HepG2 (cell line): ENCODE results near the gene ABCA8. TPM values are rescaled to one million over a fixed set of nuclear protein-coding genes. Genes with fewer than 3 reads are reported as not detected.

ENCODE experiments used
- ARNT ChIP-seq: fragments of 450-650 bp; IDR thresholded peaks from 2 replicates; pipeline ENCODE4 v1.6.1; 2017
- BORCS8-MEF2B ChIP-seq: sonication (generic); formaldehyde crosslinking; IDR thresholded peaks from 2 replicates; pipeline ENCODE4 v1.8.0; 2022; ENCODE audit warnings: mild to moderate bottlenecking, missing genetic modification reagents
- ERF ChIP-seq: IDR thresholded peaks from 2 replicates; pipeline ENCODE4 v1.6.1; 2018; ENCODE audit warnings: missing biosample characterization, missing genetic modification reagents
- FOXA3 ChIP-seq: IDR thresholded peaks from 2 replicates; pipeline ENCODE4 v1.6.1; 2016; ENCODE audit warnings: missing genetic modification reagents, missing compliant biosample characterization
- HNF1A ChIP-seq, 2 experiments: sonication (generic) in 1 of 2; formaldehyde crosslinking in 1 of 2; IDR thresholded peaks; 2 replicates each; pipeline versions ENCODE4 v1.4.0 to v1.6.1; 2016 to 2020; ENCODE audit warnings: borderline replicate concordance in 1 of 2, low read depth in 1 of 2, mild to moderate bottlenecking in 1 of 2, missing genetic modification reagents in 1 of 2
- KLF13 ChIP-seq: sonication (generic); formaldehyde crosslinking; IDR thresholded peaks from 2 replicates; pipeline ENCODE4 v1.4.0; 2020; ENCODE audit warnings: mild to moderate bottlenecking, missing genetic modification reagents
- NR2F2 ChIP-seq: IDR thresholded peaks from 2 replicates; pipeline ENCODE4 v1.6.1; 2012; ENCODE audit warnings: low read depth, inconsistent platforms, borderline replicate concordance
- ZFP62 ChIP-seq: sonication (generic); formaldehyde crosslinking; IDR thresholded peaks from 2 replicates; pipeline ENCODE4 v1.4.0; 2020; ENCODE audit warnings: missing genetic modification reagents
- ZHX1 ChIP-seq: sonication (generic); formaldehyde crosslinking; IDR thresholded peaks from 2 replicates; pipeline ENCODE4 v1.8.1; 2022; ENCODE audit warnings: low read depth, mild to moderate bottlenecking, missing genetic modification reagents
- ZMYM4 ChIP-seq: sonication (generic); formaldehyde crosslinking; IDR thresholded peaks from 2 replicates; pipeline ENCODE4 v1.8.1; 2023; ENCODE audit warnings: mild to moderate bottlenecking, missing genetic modification reagents
- ZNF552 ChIP-seq: sonication (generic); formaldehyde crosslinking; IDR thresholded peaks from 2 replicates; pipeline ENCODE4 v1.9.0; 2022; ENCODE audit warnings: missing genetic modification reagents, mild to moderate bottlenecking, borderline replicate concordance
- ZNF629 ChIP-seq: sonication (generic); formaldehyde crosslinking; conservative IDR thresholded peaks from 2 replicates; pipeline ENCODE4 v1.5.0; 2020; ENCODE audit warnings: missing genetic modification reagents
- ZNF710 ChIP-seq: sonication (generic); formaldehyde crosslinking; IDR thresholded peaks from 2 replicates; pipeline ENCODE4 v1.5.0; 2020; ENCODE audit warnings: mild to moderate bottlenecking, missing genetic modification reagents, borderline replicate concordance
- ZNF792 ChIP-seq: IDR thresholded peaks from 2 replicates; pipeline ENCODE4 v1.6.1; 2016
- ZSCAN9 ChIP-seq: IDR thresholded peaks from 2 replicates; pipeline ENCODE4 v1.6.1; 2016; ENCODE audit warnings: borderline replicate concordance
- polyA plus RNA-seq, 8 experiments: library from polyadenylated mRNA; depleted of rRNA in 3 of 8; stranded (reverse) in 7 of 8; unstranded in 1 of 8; fragments of >200 nt; fragmentation: Illumina TruSeq in 4 of 8; extraction: Trizol in 4 of 8; gene quantifications; 2 replicates each; pipeline versions ENCODE4 v1.2.1 to v1.2.3, GENCODE V29; 2011 to 2016; ENCODE audit warnings: low read depth in 4 of 8, missing spikeins in 1 of 8, mixed read lengths in 1 of 8; ENCODE audit not compliant: insufficient read depth in 1 of 8
- total RNA-seq, 5 experiments: library from RNA; depleted of rRNA; stranded (reverse); fragments of >200 nt; fragmentation: Illumina TruSeq; extraction: Trizol; gene quantifications; 2 replicates each; pipeline ENCODE4 v1.2.3, GENCODE V29; 2016; ENCODE audit warnings: low read depth in 1 of 5
- TF ChIP-seq, protein P1 (sequence below): sonication (generic); formaldehyde crosslinking; IDR thresholded peaks from 2 replicates; pipeline ENCODE4 v1.5.1; 2020; ENCODE audit warnings: mild to moderate bottlenecking, moderate library complexity, missing genetic modification reagents
- TF ChIP-seq, protein P2 (sequence below): sonication (generic); formaldehyde crosslinking; IDR thresholded peaks from 2 replicates; pipeline ENCODE4 v1.9.0; 2021; ENCODE audit warnings: missing genetic modification reagents, mild to moderate bottlenecking, borderline replicate concordance

The ABCA8 gene
- total and polyA plus RNA-seq, 2 of the 13 experiments (the other 11 are each of a cell fraction or from before 2014, with no cell fraction given) = 0.05 to 0.18 TPM

- TF ChIP-seq, protein P1, sequence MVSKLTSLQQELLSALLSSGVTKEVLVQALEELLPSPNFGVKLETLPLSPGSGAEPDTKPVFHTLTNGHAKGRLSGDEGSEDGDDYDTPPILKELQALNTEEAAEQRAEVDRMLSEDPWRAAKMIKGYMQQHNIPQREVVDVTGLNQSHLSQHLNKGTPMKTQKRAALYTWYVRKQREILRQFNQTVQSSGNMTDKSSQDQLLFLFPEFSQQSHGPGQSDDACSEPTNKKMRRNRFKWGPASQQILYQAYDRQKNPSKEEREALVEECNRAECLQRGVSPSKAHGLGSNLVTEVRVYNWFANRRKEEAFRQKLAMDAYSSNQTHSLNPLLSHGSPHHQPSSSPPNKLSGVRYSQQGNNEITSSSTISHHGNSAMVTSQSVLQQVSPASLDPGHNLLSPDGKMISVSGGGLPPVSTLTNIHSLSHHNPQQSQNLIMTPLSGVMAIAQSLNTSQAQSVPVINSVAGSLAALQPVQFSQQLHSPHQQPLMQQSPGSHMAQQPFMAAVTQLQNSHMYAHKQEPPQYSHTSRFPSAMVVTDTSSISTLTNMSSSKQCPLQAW (CRISPR knock-in tag) = no peak
- TF ChIP-seq ZFP62 (CRISPR knock-in tag) = no peak
- TF ChIP-seq ZNF552 (CRISPR knock-in tag) = no peak
- no peak for TF ChIP-seq ZNF792 (CRISPR knock-in tag)
- no peak for TF ChIP-seq ZNF629 (CRISPR knock-in tag)
- TF ChIP-seq ZNF710 = peak; percentile 20; the same call in 1 of the 2 replicates
- no peak for TF ChIP-seq ARNT
- no peak for TF ChIP-seq BORCS8-MEF2B
- no peak for TF ChIP-seq ZHX1
- TF ChIP-seq ZSCAN9 (CRISPR knock-in tag) = no peak
- TF ChIP-seq, protein P2, sequence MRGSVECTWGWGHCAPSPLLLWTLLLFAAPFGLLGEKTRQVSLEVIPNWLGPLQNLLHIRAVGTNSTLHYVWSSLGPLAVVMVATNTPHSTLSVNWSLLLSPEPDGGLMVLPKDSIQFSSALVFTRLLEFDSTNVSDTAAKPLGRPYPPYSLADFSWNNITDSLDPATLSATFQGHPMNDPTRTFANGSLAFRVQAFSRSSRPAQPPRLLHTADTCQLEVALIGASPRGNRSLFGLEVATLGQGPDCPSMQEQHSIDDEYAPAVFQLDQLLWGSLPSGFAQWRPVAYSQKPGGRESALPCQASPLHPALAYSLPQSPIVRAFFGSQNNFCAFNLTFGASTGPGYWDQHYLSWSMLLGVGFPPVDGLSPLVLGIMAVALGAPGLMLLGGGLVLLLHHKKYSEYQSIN (CRISPR knock-in tag) = no peak
- TF ChIP-seq HNF1A (IDR thresholded peaks at IDR 0.05; ENCODE audit: low read depth) = no peak
- no peak for TF ChIP-seq HNF1A (CRISPR knock-in tag; IDR thresholded peaks at IDR 0.05; ENCODE audit: borderline replicate concordance)
- no peak for TF ChIP-seq KLF13 (CRISPR knock-in tag)
- peak; percentile 46; the same call in 1 of the 2 replicates for TF ChIP-seq ERF (CRISPR knock-in tag)
- TF ChIP-seq NR2F2 = peak; percentile 47; the same call in 1 of the 2 replicates
- TF ChIP-seq FOXA3 = peak; percentile 69
- peak; percentile 33; the same call in 1 of the 2 replicates for TF ChIP-seq ZMYM4 (CRISPR knock-in tag)
These were observed 130.5 kb downstream of the ABCA8 start (continued) for GRCh38 chr17:68824707-68825106.
